HepG2 (cell line): ENCODE data around the gene CSTB. TPM values are rescaled to one million over a fixed set of nuclear protein-coding genes. Genes with fewer than 3 reads are reported as not detected.

Experiments
- ATF3 ChIP-seq: sonication (generic); formaldehyde crosslinking; IDR thresholded peaks from 2 replicates; pipeline ENCODE4 v1.4.0; 2020; ENCODE audit warnings: missing genetic modification reagents
- CHCHD3 ChIP-seq: sonication (generic); formaldehyde crosslinking; IDR thresholded peaks from 2 replicates; pipeline ENCODE4 v1.8.0; 2022; ENCODE audit warnings: mild to moderate bottlenecking, missing genetic modification reagents, moderate library complexity
- CREB1 ChIP-seq, 2 experiments: fragments of 450-650 bp in 1 of 2; IDR thresholded peaks; 2 replicates each; pipeline ENCODE4 v1.6.1; 2016 to 2017; ENCODE audit warnings: control low read depth in 1 of 2, mild to moderate bottlenecking in 1 of 2, missing compliant biosample characterization in 1 of 2, missing genetic modification characterization in 1 of 2
- HOXA3 ChIP-seq: sonication (generic); formaldehyde crosslinking; IDR thresholded peaks from 2 replicates; pipeline ENCODE4 v1.5.0; 2020; ENCODE audit warnings: missing genetic modification reagents
- JUN ChIP-seq: sonication (generic); formaldehyde crosslinking; IDR thresholded peaks from 2 replicates; pipeline ENCODE4 v1.4.0; 2020; ENCODE audit warnings: mild to moderate bottlenecking, missing genetic modification reagents
- KDM2A ChIP-seq: sonication (generic); formaldehyde crosslinking; IDR thresholded peaks from 2 replicates; pipeline ENCODE4 v1.4.0; 2020; ENCODE audit warnings: low read depth, missing genetic modification reagents, borderline replicate concordance
- KDM5A ChIP-seq: fragments of 200-600 bp; sonication (generic); IDR thresholded peaks from 2 replicates; pipeline ENCODE4 v1.7.0; 2018; ENCODE audit warnings: antibody characterized with exemption, mild to moderate bottlenecking, low read length, borderline replicate concordance
- MED13 ChIP-seq: sonication (generic); formaldehyde crosslinking; IDR thresholded peaks from 2 replicates; pipeline ENCODE4 v1.5.0; 2020; ENCODE audit warnings: missing genetic modification reagents
- MED8 ChIP-seq: sonication (generic); formaldehyde crosslinking; IDR thresholded peaks from 2 replicates; pipeline ENCODE4 v1.8.1; 2023; ENCODE audit warnings: mild to moderate bottlenecking, missing genetic modification reagents; ENCODE audit not compliant: insufficient replicate concordance
- NFIB ChIP-seq: sonication (generic); formaldehyde crosslinking; IDR thresholded peaks from 2 replicates; pipeline ENCODE4 v1.9.0; 2021; ENCODE audit warnings: missing genetic modification reagents, mild to moderate bottlenecking, borderline replicate concordance
- RELA ChIP-seq: sonication (generic); formaldehyde crosslinking; IDR thresholded peaks from 2 replicates; pipeline ENCODE4 v1.4.0; 2020; ENCODE audit warnings: missing genetic modification reagents
- SALL1 ChIP-seq: sonication (generic); formaldehyde crosslinking; IDR thresholded peaks from 2 replicates; pipeline ENCODE4 v1.8.0; 2022; ENCODE audit warnings: mild to moderate bottlenecking, missing genetic modification reagents
- SAP130 ChIP-seq: IDR thresholded peaks from 2 replicates; pipeline ENCODE4 v1.6.1; 2016; ENCODE audit warnings: low read depth
- SMAD1 ChIP-seq: sonication (generic); formaldehyde crosslinking; IDR thresholded peaks from 2 replicates; pipeline ENCODE4 v1.4.0; 2020; ENCODE audit warnings: missing genetic modification reagents, low read depth, mild to moderate bottlenecking, borderline replicate concordance
- SP140L ChIP-seq: sonication (generic); formaldehyde crosslinking; IDR thresholded peaks from 2 replicates; pipeline ENCODE4 v1.4.0; 2020; ENCODE audit warnings: missing genetic modification reagents, borderline replicate concordance
- TOPORS ChIP-seq: sonication (generic); formaldehyde crosslinking; IDR thresholded peaks from 2 replicates; pipeline ENCODE4 v1.8.0; 2023; ENCODE audit warnings: mild to moderate bottlenecking, missing genetic modification reagents
- ZBTB7B ChIP-seq: sonication (generic); formaldehyde crosslinking; IDR thresholded peaks from 2 replicates; pipeline ENCODE4 v1.4.0; 2020; ENCODE audit warnings: missing genetic modification reagents
- ZFP82 ChIP-seq: sonication (generic); formaldehyde crosslinking; IDR thresholded peaks from 2 replicates; pipeline ENCODE4 v1.5.1; 2020; ENCODE audit warnings: mild to moderate bottlenecking, missing genetic modification reagents, borderline replicate concordance
- ZKSCAN5 ChIP-seq: sonication (generic); formaldehyde crosslinking; IDR thresholded peaks from 2 replicates; pipeline ENCODE4 v1.5.1; 2020; ENCODE audit warnings: mild to moderate bottlenecking, missing genetic modification reagents
- ZNF235 ChIP-seq: sonication (generic); formaldehyde crosslinking; IDR thresholded peaks from 2 replicates; pipeline ENCODE4 v1.8.1; 2023; ENCODE audit warnings: mild to moderate bottlenecking, missing genetic modification reagents, borderline replicate concordance
- ZNF292 ChIP-seq: sonication (generic); formaldehyde crosslinking; IDR thresholded peaks from 2 replicates; pipeline ENCODE4 v1.8.1; 2022; ENCODE audit warnings: mild to moderate bottlenecking, low read depth, missing genetic modification reagents, borderline replicate concordance
- ZNF296 ChIP-seq: sonication (generic); formaldehyde crosslinking; conservative IDR thresholded peaks from 2 replicates; pipeline ENCODE4 v1.5.0; 2020; ENCODE audit warnings: mild to moderate bottlenecking, missing genetic modification reagents
- ZNF350 ChIP-seq: sonication (generic); formaldehyde crosslinking; IDR thresholded peaks from 2 replicates; pipeline ENCODE4 v1.4.0; 2020; ENCODE audit warnings: mild to moderate bottlenecking, low read depth, missing genetic modification reagents, borderline replicate concordance
- ZNF383 ChIP-seq: sonication (generic); formaldehyde crosslinking; IDR thresholded peaks from 2 replicates; pipeline ENCODE4 v1.4.0; 2020; ENCODE audit warnings: missing genetic modification reagents, mild to moderate bottlenecking, borderline replicate concordance
- ZNF468 ChIP-seq: sonication (generic); formaldehyde crosslinking; IDR thresholded peaks from 2 replicates; pipeline ENCODE4 v1.8.0; 2022; ENCODE audit warnings: mild to moderate bottlenecking, moderate library complexity, missing genetic modification reagents
- ZNF589 ChIP-seq: sonication (generic); formaldehyde crosslinking; conservative IDR thresholded peaks from 2 replicates; pipeline ENCODE4 v1.8.0; 2022; ENCODE audit warnings: mild to moderate bottlenecking, moderate library complexity, missing genetic modification reagents
- ZNF720 ChIP-seq: sonication (generic); formaldehyde crosslinking; IDR thresholded peaks from 2 replicates; pipeline ENCODE4 v1.4.0; 2020; ENCODE audit warnings: missing genetic modification reagents
- ZNF724P ChIP-seq: sonication (generic); formaldehyde crosslinking; IDR thresholded peaks from 2 replicates; pipeline ENCODE4 v1.8.0; 2022; ENCODE audit warnings: missing genetic modification reagents, borderline replicate concordance
- polyA plus RNA-seq, 8 experiments: library from polyadenylated mRNA; depleted of rRNA in 3 of 8; stranded (reverse) in 7 of 8; unstranded in 1 of 8; fragments of >200 nt; fragmentation: Illumina TruSeq in 4 of 8; extraction: Trizol in 4 of 8; gene quantifications; 2 replicates each; pipeline versions ENCODE4 v1.2.1 to v1.2.3, GENCODE V29; 2011 to 2016; ENCODE audit warnings: low read depth in 4 of 8, missing spikeins in 1 of 8, mixed read lengths in 1 of 8; ENCODE audit not compliant: insufficient read depth in 1 of 8
- total RNA-seq, 5 experiments: library from RNA; depleted of rRNA; stranded (reverse); fragments of >200 nt; fragmentation: Illumina TruSeq; extraction: Trizol; gene quantifications; 2 replicates each; pipeline ENCODE4 v1.2.3, GENCODE V29; 2016; ENCODE audit warnings: low read depth in 1 of 5

Gene CSTB
- total and polyA plus RNA-seq, 2 of the 13 experiments (the other 11 are each of a cell fraction or from before 2014, with no cell fraction given), result 11.7 to 94.1 TPM

- TF ChIP-seq ZNF720 (0 out of 2 replicates have a peak, but pooled peaks have one; percentile 59), NFIB (no peak), SAP130 (CRISPR knock-in tag) (peak; percentile 71), SP140L (CRISPR knock-in tag) (no peak), ZNF296 (CRISPR knock-in tag) (no peak), SMAD1 (peak; percentile 69; the same call in 1 of the 2 replicates), ZNF292 (no peak), RELA (CRISPR knock-in tag) (peak; percentile 45; the same call in 1 of the 2 replicates), CHCHD3 (CRISPR knock-in tag) (peak; percentile 52; the same call in 1 of the 2 replicates), ZNF724P (CRISPR knock-in tag) (peak; percentile 80; the same call in 1 of the 2 replicates), JUN (CRISPR knock-in tag) (no peak), KDM5A (peak; percentile 42; the same call in 1 of the 2 replicates), MED8 (CRISPR knock-in tag) (no peak), ZKSCAN5 (no peak), ZNF235 (CRISPR knock-in tag) (peak; percentile 63; the same call in 1 of the 2 replicates), HOXA3 (0 out of 2 replicates have a peak, but pooled peaks have one; percentile 24), CREB1 (IDR thresholded peaks at IDR 0.05) (no peak), CREB1 (CRISPR knock-in tag; IDR thresholded peaks at IDR 0.05) (no peak), ZFP82 (CRISPR knock-in tag) (peak; percentile 56; the same call in 1 of the 2 replicates), ZNF589 (0 out of 2 replicates have a peak, but pooled peaks have one; percentile 28), ZNF350 (CRISPR knock-in tag) (no peak), MED13 (no peak), KDM2A (CRISPR knock-in tag) (peak; percentile 53; the same call in 1 of the 2 replicates), ZNF383 (no peak), ZBTB7B (CRISPR knock-in tag) (peak; percentile 53; the same call in 1 of the 2 replicates), ATF3 (CRISPR knock-in tag) (peak; percentile 9; the same call in 1 of the 2 replicates), SALL1 (peak; percentile 28; the same call in 1 of the 2 replicates), TOPORS (CRISPR knock-in tag) (no peak), ZNF468 (no peak; the same call in 1 of the 2 replicates)
These were observed at the start of gene CSTB (continued) for GRCh38 chr21:43775795-43776430.
